ENCODE results near the gene MACROD1.

DNA sequence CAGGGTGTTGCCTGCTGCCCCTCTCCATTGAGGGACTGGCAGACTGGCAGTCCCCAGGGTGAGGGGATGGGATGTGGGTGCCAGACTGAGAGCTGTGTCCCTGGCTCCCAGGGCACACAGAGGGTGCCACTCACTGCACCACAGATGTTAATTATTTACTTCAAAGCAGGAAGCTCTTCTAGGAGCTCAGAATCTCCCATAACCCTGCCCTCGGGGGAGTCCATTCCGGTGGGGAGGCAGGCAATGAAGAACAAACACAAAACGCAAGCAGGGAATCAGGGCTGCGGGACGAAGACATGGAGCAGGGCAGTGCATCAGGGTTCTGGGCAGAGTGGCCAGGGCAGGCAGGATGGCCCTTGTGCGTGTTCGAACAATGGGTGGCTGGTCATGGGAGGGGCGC, 154.5 kb downstream of the MACROD1 start:
- TF ChIP-seq, protein P1, sequence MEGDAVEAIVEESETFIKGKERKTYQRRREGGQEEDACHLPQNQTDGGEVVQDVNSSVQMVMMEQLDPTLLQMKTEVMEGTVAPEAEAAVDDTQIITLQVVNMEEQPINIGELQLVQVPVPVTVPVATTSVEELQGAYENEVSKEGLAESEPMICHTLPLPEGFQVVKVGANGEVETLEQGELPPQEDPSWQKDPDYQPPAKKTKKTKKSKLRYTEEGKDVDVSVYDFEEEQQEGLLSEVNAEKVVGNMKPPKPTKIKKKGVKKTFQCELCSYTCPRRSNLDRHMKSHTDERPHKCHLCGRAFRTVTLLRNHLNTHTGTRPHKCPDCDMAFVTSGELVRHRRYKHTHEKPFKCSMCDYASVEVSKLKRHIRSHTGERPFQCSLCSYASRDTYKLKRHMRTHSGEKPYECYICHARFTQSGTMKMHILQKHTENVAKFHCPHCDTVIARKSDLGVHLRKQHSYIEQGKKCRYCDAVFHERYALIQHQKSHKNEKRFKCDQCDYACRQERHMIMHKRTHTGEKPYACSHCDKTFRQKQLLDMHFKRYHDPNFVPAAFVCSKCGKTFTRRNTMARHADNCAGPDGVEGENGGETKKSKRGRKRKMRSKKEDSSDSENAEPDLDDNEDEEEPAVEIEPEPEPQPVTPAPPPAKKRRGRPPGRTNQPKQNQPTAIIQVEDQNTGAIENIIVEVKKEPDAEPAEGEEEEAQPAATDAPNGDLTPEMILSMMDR (IDR thresholded peaks at IDR 0.05), result no peak
- no peak for TF ChIP-seq POLR2A (IDR thresholded peaks at IDR 0.05)
